ENCODE measurements around the gene ZNF283. TPM values are rescaled to one million over a fixed set of nuclear protein-coding genes. Genes with fewer than 3 reads are reported as not detected.

Gene ZNF283
- total and polyA plus RNA-seq, 4 donors, result 11.8 to 37.7 (median 17.1) TPM

DNA sequence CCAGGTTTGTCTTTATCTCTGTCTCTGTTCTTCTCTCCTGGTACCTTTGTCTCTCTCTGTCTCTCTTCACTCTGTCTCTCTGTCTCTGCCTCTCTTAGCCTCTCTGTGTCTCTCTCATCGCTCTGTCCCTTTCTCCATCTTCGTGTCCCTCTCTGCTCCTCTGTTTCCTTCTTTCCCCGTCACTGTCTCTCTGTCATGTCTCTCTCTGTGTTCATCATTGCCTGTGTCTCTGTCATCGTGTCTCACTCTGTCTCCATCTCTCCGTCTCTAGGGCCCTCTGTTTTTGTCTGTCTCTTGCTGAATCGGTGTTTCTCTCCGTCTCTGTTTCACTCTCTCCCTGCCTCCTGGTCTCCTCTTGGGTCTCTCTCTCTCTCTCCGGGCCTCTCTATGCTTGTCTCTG is 43.5 kb upstream of the ZNF283 start:
- no peaks in the 10 kb centered on the region for H3K36me3 ChIP-seq (ENCODE audit: control insufficient read depth, insufficient read depth, low read length)
- no peaks in the 10 kb centered on the region for H3K27me3 ChIP-seq (ENCODE audit: control insufficient read depth, insufficient read depth, low read length)
- no peak overlapping the region for H3K4me3 ChIP-seq (ENCODE audit: low read depth, low read length)
- WGBS (ENCODE audit: insufficient coverage), result 86% methylated on average over 8 of the region's 8 CpGs
- H3K9me3 ChIP-seq (ENCODE audit: control insufficient read depth, insufficient read depth, low read length), result no peaks in the 10 kb centered on the region
- DNase-seq (ENCODE audit: low read depth in 4 of 6, low spot score in 6 of 6), result no peak
- H3K27ac ChIP-seq (ENCODE audit: low read depth, low read length), result no peak overlapping the region
- H3K4me1 ChIP-seq (ENCODE audit: control insufficient read depth, insufficient read depth, low read length), result peaks cover 10% of the 10 kb centered on the region

DNA sequence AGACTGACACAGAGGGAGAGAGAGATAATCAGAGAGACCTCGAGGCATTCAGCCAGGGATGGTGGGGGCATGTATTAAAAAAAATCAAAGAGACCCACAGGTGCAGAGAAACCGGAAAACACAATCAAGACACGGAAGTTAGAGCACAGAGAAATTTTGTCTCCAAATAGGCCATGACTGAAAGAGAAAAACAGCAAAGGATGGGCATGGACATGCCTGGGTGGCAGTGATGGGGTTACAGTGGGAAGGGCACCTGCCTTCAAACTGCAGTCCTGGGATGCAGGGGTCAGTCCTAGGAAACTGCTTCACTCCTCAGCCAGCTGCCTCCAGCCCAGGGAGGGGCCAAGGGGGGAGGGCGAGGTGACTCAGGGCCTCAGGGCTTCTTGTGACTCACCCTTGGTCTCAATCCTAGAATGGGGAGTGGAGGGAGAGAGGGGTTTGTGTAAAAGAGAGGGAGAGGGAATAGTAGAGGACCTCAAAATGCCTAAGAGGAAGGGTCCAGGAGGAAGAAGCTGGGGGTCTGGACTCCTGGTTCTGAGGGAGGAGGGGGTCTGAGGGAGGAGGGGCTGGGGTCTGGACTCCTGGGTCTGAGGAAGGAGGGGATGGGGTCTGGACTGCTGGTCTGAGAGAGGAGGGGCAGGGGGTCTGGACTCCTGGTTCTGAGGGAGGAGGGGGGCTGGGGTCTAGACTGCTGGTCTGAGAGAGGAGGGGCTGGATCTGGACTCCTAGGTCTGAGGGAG is 42.7 kb upstream of the ZNF283 start:
- Histone ChIP-seq H3K27ac (ENCODE audit: low read depth, low read length) (no peak overlapping the region), H3K4me3 (ENCODE audit: low read depth, low read length) (no peak overlapping the region), H3K9me3 (ENCODE audit: control insufficient read depth, insufficient read depth, low read length) (no peaks in the 10 kb centered on the region), H3K27me3 (ENCODE audit: control insufficient read depth, insufficient read depth, low read length) (no peaks in the 10 kb centered on the region), H3K4me1 (ENCODE audit: control insufficient read depth, insufficient read depth, low read length) (peaks cover 9% of the 10 kb centered on the region), H3K36me3 (ENCODE audit: control insufficient read depth, insufficient read depth, low read length) (no peaks in the 10 kb centered on the region)
- 83% methylated on average over 4 of the region's 4 CpGs for WGBS (ENCODE audit: insufficient coverage)
- no peak for DNase-seq (ENCODE audit: low read depth in 4 of 6, low spot score in 6 of 6)

DNA sequence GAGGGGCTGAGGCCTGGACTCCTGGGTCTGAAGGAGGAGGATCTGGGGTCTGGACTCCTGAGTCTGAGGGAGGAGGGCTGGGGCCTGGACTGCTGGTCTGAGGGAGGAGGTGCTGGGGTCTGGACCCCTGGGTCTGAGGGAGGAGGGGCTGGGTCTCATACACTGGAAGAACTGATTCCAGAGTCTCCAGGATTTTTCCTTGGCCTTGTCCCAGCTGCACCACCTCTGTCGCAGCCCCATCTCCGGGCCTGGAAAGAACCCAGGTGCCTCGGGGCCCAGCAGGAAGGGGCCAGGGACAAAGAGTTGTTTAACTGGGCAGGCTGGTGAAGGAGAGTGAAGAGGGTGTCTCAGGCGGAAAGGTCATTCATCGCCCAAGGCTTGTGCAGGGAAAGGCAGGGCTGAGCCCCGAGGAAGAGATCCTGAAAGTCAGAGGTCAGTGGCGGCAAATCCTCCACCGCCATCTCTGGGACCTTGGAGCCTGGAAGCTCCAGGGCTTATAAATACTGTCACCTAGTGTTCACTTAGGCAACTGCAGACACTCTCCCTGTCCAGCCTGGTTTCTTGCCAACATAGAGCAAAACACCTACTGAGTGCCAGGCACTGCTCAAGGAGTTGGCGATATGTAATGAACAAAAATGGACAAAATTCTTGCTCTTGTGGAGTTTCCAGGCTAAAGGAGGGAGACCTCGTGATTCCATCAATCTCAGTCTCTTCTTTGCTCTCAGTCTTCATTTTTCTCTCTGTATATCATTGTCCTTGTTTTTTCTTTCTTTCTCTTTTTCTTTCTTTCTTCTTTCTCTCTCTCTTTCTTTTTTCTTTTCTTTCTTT is 41.9 kb upstream of the ZNF283 start:
- H3K27me3 ChIP-seq (ENCODE audit: control insufficient read depth, insufficient read depth, low read length), result no peaks in the 10 kb centered on the region
- 24% methylated on average over 8 of the region's 10 CpGs for WGBS (ENCODE audit: insufficient coverage)

DNA sequence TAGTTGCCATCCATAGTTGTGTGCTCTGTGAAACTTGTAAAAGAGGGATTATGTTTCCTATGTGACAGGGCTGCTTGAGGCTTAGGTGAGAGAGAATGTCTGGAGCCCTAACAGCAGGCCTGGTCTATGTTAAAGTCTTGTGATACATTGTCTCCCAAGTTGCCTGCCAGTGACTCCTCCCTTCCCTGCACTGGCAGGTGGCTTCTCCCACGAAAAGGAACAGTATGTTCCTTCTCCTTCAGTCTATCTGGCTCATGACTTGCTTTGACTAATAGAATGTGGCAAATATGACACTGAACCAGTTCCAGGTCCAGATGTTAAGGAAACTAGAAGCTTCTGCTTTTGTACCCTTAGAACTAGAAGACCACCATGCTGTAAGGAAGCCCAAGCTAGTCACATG is 40.5 kb upstream of the ZNF283 start:
- H3K36me3 ChIP-seq (ENCODE audit: control insufficient read depth, insufficient read depth, low read length), result no peaks in the 10 kb centered on the region
- no peaks in the 10 kb centered on the region for H3K27me3 ChIP-seq (ENCODE audit: control insufficient read depth, insufficient read depth, low read length)
- DNase-seq (ENCODE audit: low read depth in 4 of 6, low spot score in 6 of 6), result no peak
- H3K9me3 ChIP-seq (ENCODE audit: control insufficient read depth, insufficient read depth, low read length), result no peaks in the 10 kb centered on the region
- no peak overlapping the region for H3K4me3 ChIP-seq (ENCODE audit: low read depth, low read length)
- H3K27ac ChIP-seq (ENCODE audit: low read depth, low read length), result no peak overlapping the region
- WGBS (ENCODE audit: insufficient coverage), result no CpG with 5 or more reads among the region's 1 CpG
- H3K4me1 ChIP-seq (ENCODE audit: control insufficient read depth, insufficient read depth, low read length), result peaks cover 4% of the 10 kb centered on the region

More for the DNA sequence above, 41.9 kb upstream of the ZNF283 start:
- Histone ChIP-seq H3K27ac (ENCODE audit: low read depth, low read length) (no peak overlapping the region), H3K36me3 (ENCODE audit: control insufficient read depth, insufficient read depth, low read length) (no peaks in the 10 kb centered on the region), H3K9me3 (ENCODE audit: control insufficient read depth, insufficient read depth, low read length) (no peaks in the 10 kb centered on the region), H3K4me3 (ENCODE audit: low read depth, low read length) (no peak overlapping the region), H3K4me1 (ENCODE audit: control insufficient read depth, insufficient read depth, low read length) (peaks cover 9% of the 10 kb centered on the region)
- peak in 5 of 6 donors; percentile 30 to 81 (median 42) for DNase-seq (ENCODE audit: low read depth in 4 of 6, low spot score in 6 of 6)

DNA sequence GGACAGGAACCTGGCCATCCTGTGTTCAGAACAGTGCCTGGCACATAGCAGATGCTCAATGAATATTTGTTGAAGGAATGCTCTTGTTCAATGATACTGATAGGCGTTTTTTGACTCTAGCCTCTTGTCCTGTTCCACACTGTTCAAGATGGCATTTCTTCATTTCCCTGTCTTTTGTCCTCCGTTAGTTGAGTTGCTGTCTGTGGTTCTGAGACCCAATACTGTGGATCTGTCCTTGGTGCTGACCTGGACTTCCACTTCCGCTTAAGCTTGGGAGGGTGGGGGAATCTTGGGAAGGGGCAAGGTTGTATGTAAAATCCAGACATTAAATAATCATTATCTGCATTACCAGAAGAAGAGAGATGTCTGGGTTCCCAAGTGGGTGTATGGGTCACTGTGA is 38.1 kb upstream of the ZNF283 start:
- 17% methylated on average over 2 of the region's 3 CpGs for WGBS (ENCODE audit: insufficient coverage)

DNA sequence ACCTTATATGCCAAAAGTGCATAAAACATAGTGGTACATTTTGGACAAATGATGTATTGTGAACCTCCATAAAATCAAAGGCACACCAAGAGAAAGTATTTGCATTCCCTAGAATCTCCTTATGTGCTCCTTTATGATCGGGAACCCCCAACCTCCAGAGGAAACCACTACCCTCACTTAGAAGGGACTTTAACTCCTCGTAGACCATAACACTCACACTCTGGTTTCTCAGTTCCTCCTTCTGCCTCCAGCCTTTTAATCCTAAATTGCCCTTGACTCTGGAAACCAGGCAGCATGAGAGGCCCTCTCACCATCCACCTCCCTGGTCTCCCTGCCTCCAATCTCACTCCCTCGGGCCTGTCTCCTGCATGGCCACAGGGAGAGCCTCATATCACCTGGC is 36.5 kb upstream of the ZNF283 start:
- no peaks in the 10 kb centered on the region for H3K4me1 ChIP-seq (ENCODE audit: control insufficient read depth, insufficient read depth, low read length)
- no peaks in the 10 kb centered on the region for H3K9me3 ChIP-seq (ENCODE audit: control insufficient read depth, insufficient read depth, low read length)
- H3K4me3 ChIP-seq (ENCODE audit: low read depth, low read length), result no peak overlapping the region
- H3K27ac ChIP-seq (ENCODE audit: low read depth, low read length), result no peak overlapping the region
- 52% methylated on average over 3 of the region's 3 CpGs for WGBS (ENCODE audit: insufficient coverage)
- H3K36me3 ChIP-seq (ENCODE audit: control insufficient read depth, insufficient read depth, low read length), result no peaks in the 10 kb centered on the region
- no peaks in the 10 kb centered on the region for H3K27me3 ChIP-seq (ENCODE audit: control insufficient read depth, insufficient read depth, low read length)
- no peak for DNase-seq (ENCODE audit: low read depth in 4 of 6, low spot score in 6 of 6)

More for the DNA sequence above, 38.1 kb upstream of the ZNF283 start:
- peak in 1 of 6 donors; percentile 28 for DNase-seq (ENCODE audit: low read depth in 4 of 6, low spot score in 6 of 6)
- Histone ChIP-seq H3K9me3 (ENCODE audit: control insufficient read depth, insufficient read depth, low read length) (no peaks in the 10 kb centered on the region), H3K4me1 (ENCODE audit: control insufficient read depth, insufficient read depth, low read length) (peaks cover 4% of the 10 kb centered on the region), H3K27ac (ENCODE audit: low read depth, low read length) (no peak overlapping the region), H3K36me3 (ENCODE audit: control insufficient read depth, insufficient read depth, low read length) (no peaks in the 10 kb centered on the region), H3K4me3 (ENCODE audit: low read depth, low read length) (no peak overlapping the region), H3K27me3 (ENCODE audit: control insufficient read depth, insufficient read depth, low read length) (no peaks in the 10 kb centered on the region)

DNA sequence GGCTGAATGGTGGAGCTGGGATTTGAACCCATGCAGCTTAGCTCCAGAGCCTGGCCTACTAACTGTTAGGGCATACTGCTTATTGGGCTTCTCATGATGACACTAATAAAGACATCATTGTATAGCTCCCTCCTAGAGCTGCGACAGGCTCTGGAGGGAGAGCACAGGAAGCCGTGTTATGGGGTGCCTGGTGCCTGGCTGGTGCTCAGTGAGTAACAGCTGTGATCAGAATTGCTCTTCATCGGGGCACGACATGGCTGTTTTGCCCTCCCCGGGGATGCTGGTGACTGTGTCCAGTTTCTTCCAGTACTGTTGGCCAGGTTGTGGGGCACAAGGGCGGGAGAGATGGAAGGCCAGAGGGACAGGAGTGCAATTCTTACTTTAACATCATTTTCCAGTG is 30.0 kb upstream of the ZNF283 start:
- peaks cover 20% of the 10 kb centered on the region for H3K27me3 ChIP-seq (ENCODE audit: control insufficient read depth, insufficient read depth, low read length)
- H3K4me3 ChIP-seq (ENCODE audit: low read depth, low read length), result no peak overlapping the region

DNA sequence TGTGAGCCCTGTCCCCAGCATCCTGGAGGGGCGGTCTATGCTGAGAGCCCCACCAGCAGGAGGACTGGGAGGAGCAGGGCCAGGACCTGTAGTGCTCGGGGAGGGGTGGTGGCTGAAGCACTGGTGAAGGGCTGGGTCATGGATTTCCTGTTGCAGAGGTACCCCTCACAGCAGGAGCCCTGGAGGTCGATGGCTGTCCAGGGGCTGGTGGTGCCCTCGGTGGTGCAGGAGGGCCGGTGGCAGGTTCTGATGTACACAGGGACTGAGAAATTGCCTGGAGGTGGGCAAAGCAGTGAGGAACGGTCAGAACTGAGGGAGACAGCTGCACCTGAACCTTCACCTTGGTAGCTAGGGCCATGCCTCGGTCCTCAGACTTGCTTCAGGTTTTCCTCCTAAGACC is 29.6 kb upstream of the ZNF283 start:
- peaks cover 20% of the 10 kb centered on the region for H3K27me3 ChIP-seq (ENCODE audit: control insufficient read depth, insufficient read depth, low read length)
- DNase-seq (ENCODE audit: low read depth in 4 of 6, low spot score in 6 of 6), result no peak

More for the DNA sequence above, 30.0 kb upstream of the ZNF283 start:
- Histone ChIP-seq H3K9me3 (ENCODE audit: control insufficient read depth, insufficient read depth, low read length) (no peaks in the 10 kb centered on the region), H3K4me1 (ENCODE audit: control insufficient read depth, insufficient read depth, low read length) (peaks cover 15% of the 10 kb centered on the region), H3K27ac (ENCODE audit: low read depth, low read length) (no peak overlapping the region), H3K36me3 (ENCODE audit: control insufficient read depth, insufficient read depth, low read length) (no peaks in the 10 kb centered on the region)
- 34% methylated on average over 5 of the region's 6 CpGs for WGBS (ENCODE audit: insufficient coverage)
- DNase-seq (ENCODE audit: low read depth in 4 of 6, low spot score in 6 of 6), result no peak

DNA sequence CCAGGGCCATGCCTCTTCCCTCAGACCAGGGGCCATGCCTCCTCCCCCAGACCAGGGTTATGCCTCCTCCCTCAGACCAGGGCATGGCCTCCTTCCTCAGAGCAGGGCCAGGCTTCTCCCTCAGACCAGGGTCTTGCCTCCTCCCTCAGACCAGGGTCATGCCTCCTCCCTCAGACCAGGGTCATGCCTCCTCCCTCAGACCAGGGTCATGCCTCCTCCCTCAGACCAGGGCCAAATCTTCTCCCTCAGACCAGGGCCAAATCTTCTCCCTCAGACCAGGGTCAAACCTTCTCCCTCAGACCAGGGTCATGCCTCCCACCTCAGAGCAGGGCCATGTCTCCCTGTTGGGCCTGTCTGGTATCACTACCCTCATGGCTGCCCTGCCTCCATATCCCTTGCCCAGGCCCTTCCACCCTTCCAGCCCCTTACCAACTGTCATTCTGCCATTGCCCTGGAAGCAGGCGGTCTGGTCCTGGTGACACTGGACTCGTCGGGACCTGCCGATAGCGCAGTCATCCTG is 29.0 kb upstream of the ZNF283 start:
- WGBS (ENCODE audit: insufficient coverage), result 35% methylated on average over 5 of the region's 5 CpGs
- no peak for DNase-seq (ENCODE audit: low read depth in 4 of 6, low spot score in 6 of 6)
- Histone ChIP-seq H3K4me3 (ENCODE audit: low read depth, low read length) (peak overlapping the region; percentile 26), H3K4me1 (ENCODE audit: control insufficient read depth, insufficient read depth, low read length) (peaks cover 15% of the 10 kb centered on the region), H3K36me3 (ENCODE audit: control insufficient read depth, insufficient read depth, low read length) (no peaks in the 10 kb centered on the region), H3K9me3 (ENCODE audit: control insufficient read depth, insufficient read depth, low read length) (no peaks in the 10 kb centered on the region), H3K27me3 (ENCODE audit: control insufficient read depth, insufficient read depth, low read length) (peaks cover 20% of the 10 kb centered on the region), H3K27ac (ENCODE audit: low read depth, low read length) (no peak overlapping the region)

More for the DNA sequence above, 29.6 kb upstream of the ZNF283 start:
- Histone ChIP-seq H3K9me3 (ENCODE audit: control insufficient read depth, insufficient read depth, low read length) (no peaks in the 10 kb centered on the region), H3K27ac (ENCODE audit: low read depth, low read length) (no peak overlapping the region), H3K36me3 (ENCODE audit: control insufficient read depth, insufficient read depth, low read length) (no peaks in the 10 kb centered on the region), H3K4me3 (ENCODE audit: low read depth, low read length) (no peak overlapping the region), H3K4me1 (ENCODE audit: control insufficient read depth, insufficient read depth, low read length) (peaks cover 15% of the 10 kb centered on the region)
- 85% methylated on average over 7 of the region's 7 CpGs for WGBS (ENCODE audit: insufficient coverage)
